A549 (cell line): ENCODE results near the gene INPP4B. TPM values are rescaled to one million over a fixed set of nuclear protein-coding genes. Genes with fewer than 3 reads are reported as not detected.
A peak's percentile ranks its signal among the peaks of the same experiment; 100 is the strongest.

ENCODE experiments used
- ATAC-seq, 2 experiments: fragments of 200-7000 bp in 1 of 2; fragments of >200 bp in 1 of 2; cut with Nextera tagmentation in 1 of 2; cut with Tn5 transposase in 1 of 2; 3 replicates each; pipeline versions ENCODE4 v1.8.0 to v1.9.1; 2018 to 2020; ENCODE audit warnings: mild to moderate bottlenecking in 1 of 2, moderate library complexity in 1 of 2
- CTCF ChIA-PET: fragments of 300-600 bp; sonication (Branson Sonifier 250); formaldehyde crosslinking; extraction: SDS; loops from one replicate; lab custom pipeline; 2021; ENCODE audit warnings: antibody characterized with exemption, inconsistent platforms; lab: Yijun Ruan, JAX
- POLR2A ChIA-PET: fragments of 350-600 bp; formaldehyde crosslinking; extraction: SDS; loops from one replicate; lab custom pipeline; 2021; ENCODE audit warnings: antibody characterized with exemption, inconsistent platforms; lab: Yijun Ruan, JAX
- DNase-seq, 2 experiments: peaks; one replicate each; pipeline versions ENCODE4 v3.0.0 to v3.0.0-alpha.2; 2011 to 2016; ENCODE audit warnings: low read depth in 1 of 2, low spot score in 1 of 2
- FAIRE-seq: peaks from 2 replicates; lab custom pipeline; 2011; peaks lifted over from hg19 to GRCh38; lab: Jason Lieb, UNC
- H3K27ac ChIP-seq, 2 experiments: fragments of >200 bp; sonication (Bioruptor Twin); formaldehyde crosslinking; 3 replicates each; pipeline ENCODE4 v1.5.1; 2016 to 2017
- H3K4me1 ChIP-seq: fragments of >200 bp; sonication (Bioruptor Twin); formaldehyde crosslinking; 3 replicates; pipeline ENCODE4 v1.6.1; 2016
- H3K4me2 ChIP-seq: fragments of >200 bp; sonication (Bioruptor Twin); formaldehyde crosslinking; 3 replicates; pipeline ENCODE4 v1.6.1; 2016
- H3K4me3 ChIP-seq: fragments of >200 bp; sonication (Bioruptor Twin); formaldehyde crosslinking; 3 replicates; pipeline ENCODE4 v1.5.1; 2016
- H3K9me3 ChIP-seq: fragments of >200 bp; sonication (Bioruptor Twin); formaldehyde crosslinking; 3 replicates; pipeline ENCODE4 v1.6.1; 2016
- CBX2 ChIP-seq: fragments of 200-600 bp; sonication (generic); IDR thresholded peaks from 2 replicates; pipeline ENCODE4 v1.6.1; 2016; ENCODE audit warnings: low read depth, mild to moderate bottlenecking, borderline replicate concordance
- CHD2 ChIP-seq: fragments of 150-350 bp; IDR thresholded peaks from 2 replicates; pipeline ENCODE4 v1.6.1; 2014; ENCODE audit warnings: low read length; ENCODE audit not compliant: partially characterized antibody
- CHD4 ChIP-seq: fragments of 200-600 bp; sonication (generic); IDR thresholded peaks from 2 replicates; pipeline ENCODE4 v1.6.1; 2016; ENCODE audit warnings: antibody characterized with exemption, mild to moderate bottlenecking, borderline replicate concordance
- EHF ChIP-seq: fragments of 250-450 bp; sonication (Bioruptor Pico); IDR thresholded peaks from 2 replicates; pipeline ENCODE4 v1.5.0; 2020; ENCODE audit warnings: mild to moderate bottlenecking
- HDAC2 ChIP-seq: fragments of 200-600 bp; sonication (generic); IDR thresholded peaks from 2 replicates; pipeline ENCODE4 v1.6.1; 2016
- HOXB13 ChIP-seq: fragments of 250-450 bp; sonication (Bioruptor Pico); IDR thresholded peaks from 2 replicates; pipeline ENCODE4 v1.5.0; 2020; ENCODE audit warnings: low read depth, mild to moderate bottlenecking, moderate library complexity
- JUN ChIP-seq, 2 experiments: fragments of >200 bp; sonication (Bioruptor Twin); formaldehyde crosslinking; IDR thresholded peaks; 2 replicates in 1 of 2; 3 replicates in 1 of 2; pipeline ENCODE4 v1.6.1; 2016 to 2017
- JUNB ChIP-seq: fragments of >200 bp; sonication (Bioruptor Twin); formaldehyde crosslinking; IDR thresholded peaks from 2 replicates; pipeline ENCODE4 v1.6.1; 2016
- MAFK ChIP-seq: fragments of 450-650 bp; IDR thresholded peaks from 2 replicates; pipeline ENCODE4 v1.6.1; 2014; ENCODE audit not compliant: partially characterized antibody
- MYC ChIP-seq: IDR thresholded peaks from 2 replicates; pipeline ENCODE4 v1.6.1; 2012; ENCODE audit warnings: mild to moderate bottlenecking, inconsistent platforms, low read length, improper control_type of control experiment, borderline replicate concordance
- NFE2L2 ChIP-seq: fragments of 150-350 bp; conservative IDR thresholded peaks from 2 replicates; pipeline ENCODE4 v1.6.1; 2014; ENCODE audit warnings: low read length
- POLR2A ChIP-seq: IDR thresholded peaks from 2 replicates; pipeline ENCODE4 v1.6.1; 2012; ENCODE audit warnings: mild to moderate bottlenecking, low read length
- POLR2AphosphoS2 ChIP-seq: conservative IDR thresholded peaks from 2 replicates; pipeline ENCODE4 v1.6.1; 2012; ENCODE audit warnings: low read length, improper control_type of control experiment, inconsistent platforms
- RNF2 ChIP-seq: fragments of 200-600 bp; sonication (generic); IDR thresholded peaks from 2 replicates; pipeline ENCODE4 v1.6.1; 2016; ENCODE audit warnings: low read depth, mild to moderate bottlenecking, antibody characterized with exemption, moderate library complexity, borderline replicate concordance
- SREBF2 ChIP-seq: fragments of 450-650 bp; IDR thresholded peaks from 2 replicates; pipeline ENCODE4 v1.6.1; 2014; ENCODE audit warnings: mild to moderate bottlenecking, moderate library complexity
- ZFP36 ChIP-seq: fragments of 450-650 bp; IDR thresholded peaks from 2 replicates; pipeline ENCODE4 v1.6.1; 2014; ENCODE audit warnings: borderline replicate concordance; ENCODE audit not compliant: partially characterized antibody
- ZSCAN20 ChIP-seq: fragments of 250-450 bp; sonication (Bioruptor Pico); IDR thresholded peaks from 2 replicates; pipeline ENCODE4 v1.8.0; 2022; ENCODE audit warnings: mild to moderate bottlenecking, moderate library complexity
- WGBS: methylation state at CpG from one replicate; pipeline ENCODE4 v1.1.6; 2017; ENCODE audit errors: missing lambda C conversion rate; 5-methylcytosine and 5-hydroxymethylcytosine counted together
- polyA plus RNA-seq, 4 experiments: library from polyadenylated mRNA; depleted of rRNA in 3 of 4; stranded (reverse); fragments of >200 nt; fragmentation: RNase III in 1 of 4; extraction: RNeasy Plus Mini Kit Qiagen cat#74134 plus additional on column Dnase treatment in 1 of 4; gene quantifications; 2 replicates in 3 of 4; 3 replicates in 1 of 4; pipeline ENCODE4 v1.2.3, GENCODE V29; 2011 to 2017
- TF ChIP-seq, protein P1 (sequence below): fragments of 450-650 bp; IDR thresholded peaks from 2 replicates; pipeline ENCODE4 v1.6.1; 2014; ENCODE audit warnings: antibody characterized with exemption
- TF ChIP-seq, protein P2 (sequence below): fragments of 250-450 bp; sonication (Bioruptor Pico); IDR thresholded peaks from 2 replicates; pipeline ENCODE4 v1.5.0; 2020; ENCODE audit warnings: low read depth, mild to moderate bottlenecking, moderate library complexity
- TF ChIP-seq, protein P3 (sequence below): fragments of >200 bp; sonication (Bioruptor Twin); formaldehyde crosslinking; IDR thresholded peaks from 3 replicates; pipeline ENCODE4 v1.6.1; 2016
- TF ChIP-seq, protein P4 (sequence below): IDR thresholded peaks from 2 replicates; pipeline ENCODE4 v1.6.1; 2012
- TF ChIP-seq, protein P5 (sequence below): fragments of >200 bp; sonication (Bioruptor Twin); formaldehyde crosslinking; IDR thresholded peaks from 3 replicates; pipeline ENCODE4 v1.5.1; 2016
- TF ChIP-seq, protein P6 (sequence below): fragments of >200 bp; sonication (Bioruptor Twin); formaldehyde crosslinking; IDR thresholded peaks from 2 replicates; pipeline ENCODE4 v1.6.1; 2016

INPP4B gene
- polyA plus RNA-seq, 2 of the 4 experiments (the other 2 are of a cell fraction) = 7.2 to 14.9 TPM

DNA sequence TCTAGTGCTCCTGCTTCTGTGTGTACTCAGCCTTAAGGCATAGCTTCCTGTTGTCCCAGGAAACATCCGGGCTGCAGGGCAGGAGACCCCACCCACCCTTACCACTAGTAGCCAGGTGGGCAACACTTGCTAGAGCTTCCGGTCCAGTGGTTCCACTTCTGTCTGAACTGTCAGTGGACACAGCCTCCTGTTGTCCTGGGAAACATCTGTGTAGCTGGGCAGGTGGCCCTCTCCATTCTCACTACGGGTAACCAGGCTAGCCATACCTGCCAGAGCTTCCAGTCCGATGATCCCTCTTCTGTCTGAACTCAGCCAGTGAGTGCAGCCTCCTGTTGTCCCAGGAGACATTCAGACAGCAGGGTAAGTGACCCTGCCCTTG lies 372.2 kb downstream of the INPP4B start:
- ChIA-PET CTCF (interaction anchor here (0.5 to 1.4 kb wide), 2 partner anchors 119 to 1599 kb away, joined by 3 read pairs; no protein-coding TSS in a partner anchor), POLR2A (no interaction called here)
- Histone ChIP-seq H3K4me2 (peak overlapping the region; percentile 59), H3K4me3 (peak overlapping the region; percentile 11; the same call in 2 of the 3 replicates), H3K4me1 (peaks cover 34% of the 10 kb centered on the region), H3K9me3 (no peaks in the 10 kb centered on the region), H3K27ac (peak overlapping the region; percentile 82 to 85)
- FAIRE-seq (no peak), ATAC-seq (peak; percentile 51 to 52; a peak in 3 of 6 replicates), DNase-seq (no peak)
- no peak for TF ChIP-seq HOXB13
- no peak for TF ChIP-seq POLR2AphosphoS2
- TF ChIP-seq MYC = no peak
- TF ChIP-seq, protein P1, sequence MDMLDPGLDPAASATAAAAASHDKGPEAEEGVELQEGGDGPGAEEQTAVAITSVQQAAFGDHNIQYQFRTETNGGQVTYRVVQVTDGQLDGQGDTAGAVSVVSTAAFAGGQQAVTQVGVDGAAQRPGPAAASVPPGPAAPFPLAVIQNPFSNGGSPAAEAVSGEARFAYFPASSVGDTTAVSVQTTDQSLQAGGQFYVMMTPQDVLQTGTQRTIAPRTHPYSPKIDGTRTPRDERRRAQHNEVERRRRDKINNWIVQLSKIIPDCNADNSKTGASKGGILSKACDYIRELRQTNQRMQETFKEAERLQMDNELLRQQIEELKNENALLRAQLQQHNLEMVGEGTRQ = no peak
- TF ChIP-seq JUN (IDR thresholded peaks at IDR 0.05) = no peak
- TF ChIP-seq CBX2 = no peak
- TF ChIP-seq, protein P2, sequence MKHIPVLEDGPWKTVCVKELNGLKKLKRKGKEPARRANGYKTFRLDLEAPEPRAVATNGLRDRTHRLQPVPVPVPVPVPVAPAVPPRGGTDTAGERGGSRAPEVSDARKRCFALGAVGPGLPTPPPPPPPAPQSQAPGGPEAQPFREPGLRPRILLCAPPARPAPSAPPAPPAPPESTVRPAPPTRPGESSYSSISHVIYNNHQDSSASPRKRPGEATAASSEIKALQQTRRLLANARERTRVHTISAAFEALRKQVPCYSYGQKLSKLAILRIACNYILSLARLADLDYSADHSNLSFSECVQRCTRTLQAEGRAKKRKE (CRISPR knock-in tag) = no peak
- no peak for TF ChIP-seq HDAC2
- TF ChIP-seq POLR2A = no peak
- TF ChIP-seq, protein P3, sequence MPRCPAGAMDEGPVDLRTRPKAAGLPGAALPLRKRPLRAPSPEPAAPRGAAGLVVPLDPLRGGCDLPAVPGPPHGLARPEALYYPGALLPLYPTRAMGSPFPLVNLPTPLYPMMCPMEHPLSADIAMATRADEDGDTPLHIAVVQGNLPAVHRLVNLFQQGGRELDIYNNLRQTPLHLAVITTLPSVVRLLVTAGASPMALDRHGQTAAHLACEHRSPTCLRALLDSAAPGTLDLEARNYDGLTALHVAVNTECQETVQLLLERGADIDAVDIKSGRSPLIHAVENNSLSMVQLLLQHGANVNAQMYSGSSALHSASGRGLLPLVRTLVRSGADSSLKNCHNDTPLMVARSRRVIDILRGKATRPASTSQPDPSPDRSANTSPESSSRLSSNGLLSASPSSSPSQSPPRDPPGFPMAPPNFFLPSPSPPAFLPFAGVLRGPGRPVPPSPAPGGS = no peak
- TF ChIP-seq CHD4 = no peak
- TF ChIP-seq, protein P4, sequence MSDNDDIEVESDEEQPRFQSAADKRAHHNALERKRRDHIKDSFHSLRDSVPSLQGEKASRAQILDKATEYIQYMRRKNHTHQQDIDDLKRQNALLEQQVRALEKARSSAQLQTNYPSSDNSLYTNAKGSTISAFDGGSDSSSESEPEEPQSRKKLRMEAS = no peak
- no peak for TF ChIP-seq NFE2L2
- TF ChIP-seq SREBF2 = no peak
- no peak for TF ChIP-seq RNF2
- no peak for TF ChIP-seq ZFP36
- TF ChIP-seq CHD2 = no peak
- no peak for TF ChIP-seq ZSCAN20
- WGBS = 85% methylated on average over 3 of the region's 4 CpGs

DNA sequence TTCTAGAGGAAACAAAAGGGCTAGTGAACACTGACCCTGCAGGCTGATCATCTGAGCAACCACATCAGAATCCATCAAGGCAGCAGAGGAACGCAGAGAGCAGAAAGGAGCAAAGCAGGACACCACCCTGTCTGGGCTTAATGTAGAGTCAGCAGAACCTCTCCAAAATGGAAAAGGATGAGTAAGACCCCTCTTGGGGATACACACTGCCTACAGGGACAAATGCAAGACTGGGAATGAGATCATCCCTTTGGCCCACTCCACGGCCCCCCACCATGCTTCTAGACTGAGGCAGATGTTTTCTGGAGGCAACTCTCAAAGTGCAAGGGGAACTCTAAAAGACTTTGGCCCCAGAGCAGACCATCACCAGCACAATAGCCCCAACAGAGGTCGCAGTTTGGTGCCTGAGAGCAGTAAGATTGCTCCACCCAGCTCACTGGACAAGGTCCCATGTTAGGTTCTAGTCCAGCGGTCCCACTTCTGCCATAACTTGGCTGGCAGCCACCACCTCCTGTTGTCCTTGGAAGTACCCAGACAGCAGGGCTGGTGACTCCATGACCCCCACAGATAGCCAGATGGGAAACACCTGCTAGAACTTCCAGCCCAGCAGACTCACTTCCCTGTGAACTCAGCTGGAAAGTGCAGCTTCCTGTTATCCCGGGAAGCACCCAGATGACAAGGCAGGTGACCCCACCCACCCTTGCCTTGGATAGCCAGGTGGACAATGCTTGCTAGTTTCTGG lies 372.7 kb downstream of the INPP4B start:
- peak overlapping the region; percentile 82 to 85 for H3K27ac ChIP-seq
- FAIRE-seq (no peak), DNase-seq (peak in 1 of 2 experiments; percentile 14), ATAC-seq (peak; percentile 19 to 22; a peak in 3 of 6 replicates)
- peak overlapping the region; percentile 11; the same call in 2 of the 3 replicates for H3K4me3 ChIP-seq
- no peaks in the 10 kb centered on the region for H3K9me3 ChIP-seq
- ChIA-PET CTCF (interaction anchor here (1.4 kb wide), 1 partner anchor 119 kb away, joined by 3 read pairs; no protein-coding TSS in a partner anchor), POLR2A (no interaction called here)
- TF ChIP-seq MAFK (peak; percentile 36), MYC (no peak), JUNB (no peak), EHF (CRISPR knock-in tag) (no peak)
- TF ChIP-seq, protein P5, sequence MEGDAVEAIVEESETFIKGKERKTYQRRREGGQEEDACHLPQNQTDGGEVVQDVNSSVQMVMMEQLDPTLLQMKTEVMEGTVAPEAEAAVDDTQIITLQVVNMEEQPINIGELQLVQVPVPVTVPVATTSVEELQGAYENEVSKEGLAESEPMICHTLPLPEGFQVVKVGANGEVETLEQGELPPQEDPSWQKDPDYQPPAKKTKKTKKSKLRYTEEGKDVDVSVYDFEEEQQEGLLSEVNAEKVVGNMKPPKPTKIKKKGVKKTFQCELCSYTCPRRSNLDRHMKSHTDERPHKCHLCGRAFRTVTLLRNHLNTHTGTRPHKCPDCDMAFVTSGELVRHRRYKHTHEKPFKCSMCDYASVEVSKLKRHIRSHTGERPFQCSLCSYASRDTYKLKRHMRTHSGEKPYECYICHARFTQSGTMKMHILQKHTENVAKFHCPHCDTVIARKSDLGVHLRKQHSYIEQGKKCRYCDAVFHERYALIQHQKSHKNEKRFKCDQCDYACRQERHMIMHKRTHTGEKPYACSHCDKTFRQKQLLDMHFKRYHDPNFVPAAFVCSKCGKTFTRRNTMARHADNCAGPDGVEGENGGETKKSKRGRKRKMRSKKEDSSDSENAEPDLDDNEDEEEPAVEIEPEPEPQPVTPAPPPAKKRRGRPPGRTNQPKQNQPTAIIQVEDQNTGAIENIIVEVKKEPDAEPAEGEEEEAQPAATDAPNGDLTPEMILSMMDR = no peak
- TF ChIP-seq, protein P6, sequence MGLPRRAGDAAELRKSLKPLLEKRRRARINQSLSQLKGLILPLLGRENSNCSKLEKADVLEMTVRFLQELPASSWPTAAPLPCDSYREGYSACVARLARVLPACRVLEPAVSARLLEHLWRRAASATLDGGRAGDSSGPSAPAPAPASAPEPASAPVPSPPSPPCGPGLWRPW = no peak
- WGBS = 49% methylated on average over 3 of the region's 5 CpGs
- H3K4me1 ChIP-seq = peaks cover 34% of the 10 kb centered on the region
- peak overlapping the region; percentile 59 for H3K4me2 ChIP-seq
